ENCODE data around the gene ACTA1.
"Not testable (repeated sequence)": the region's sequence is repeated elsewhere in the genome, so short reads cannot be mapped to it uniquely, and the experiment has no call there.

Gene ACTA1

GRCh38 chr1:229403573-229403972 is 30.3 kb downstream of the ACTA1 start:
- Histone ChIP-seq H3K9me3 (ENCODE audit: control insufficient read depth, insufficient read depth, low read length) (no peaks in the 10 kb centered on the region), H3K9ac (ENCODE audit: low read depth, low read length) (no peak overlapping the region), H3K4me3 (ENCODE audit: low read depth, low read length) (no peak overlapping the region), H3K27me3 (ENCODE audit: control insufficient read depth, insufficient read depth, low read length) (peaks cover 31% of the 10 kb centered on the region), H3K36me3 (ENCODE audit: control insufficient read depth, insufficient read depth, low read length) (no peaks in the 10 kb centered on the region), H3K4me1 (ENCODE audit: control insufficient read depth, insufficient read depth, low read length) (no peaks in the 10 kb centered on the region)

GRCh38 chr1:229402993-229403392 is 30.9 kb downstream of the ACTA1 start:
- H3K9ac ChIP-seq (ENCODE audit: low read depth, low read length), result no peak overlapping the region
- no peak overlapping the region for H3K4me3 ChIP-seq (ENCODE audit: low read depth, low read length)
- H3K9me3 ChIP-seq (ENCODE audit: control insufficient read depth, insufficient read depth, low read length), result no peaks in the 10 kb centered on the region
- H3K4me1 ChIP-seq (ENCODE audit: control insufficient read depth, insufficient read depth, low read length), result no peaks in the 10 kb centered on the region
- peaks cover 30% of the 10 kb centered on the region for H3K27me3 ChIP-seq (ENCODE audit: control insufficient read depth, insufficient read depth, low read length)
- no peaks in the 10 kb centered on the region for H3K36me3 ChIP-seq (ENCODE audit: control insufficient read depth, insufficient read depth, low read length)

GRCh38 chr1:229402329-229402728 is 31.6 kb downstream of the ACTA1 start:
- not testable (repeated sequence) for H3K9ac ChIP-seq (ENCODE audit: low read depth, low read length); H3K4me1 ChIP-seq (ENCODE audit: control insufficient read depth, insufficient read depth, low read length); H3K4me3 ChIP-seq (ENCODE audit: low read depth, low read length); H3K36me3 ChIP-seq (ENCODE audit: control insufficient read depth, insufficient read depth, low read length); H3K9me3 ChIP-seq (ENCODE audit: control insufficient read depth, insufficient read depth, low read length)
- peaks cover 25% of the 10 kb centered on the region for H3K27me3 ChIP-seq (ENCODE audit: control insufficient read depth, insufficient read depth, low read length)

- H3K9ac ChIP-seq (ENCODE audit: low read depth, low read length), result no peak overlapping the region
- H3K4me1 ChIP-seq (ENCODE audit: control insufficient read depth, insufficient read depth, low read length), result no peaks in the 10 kb centered on the region
- no peak overlapping the region for H3K4me3 ChIP-seq (ENCODE audit: low read depth, low read length)
- no peaks in the 10 kb centered on the region for H3K9me3 ChIP-seq (ENCODE audit: control insufficient read depth, insufficient read depth, low read length)
- no peaks in the 10 kb centered on the region for H3K36me3 ChIP-seq (ENCODE audit: control insufficient read depth, insufficient read depth, low read length)
- peaks cover 12% of the 10 kb centered on the region for H3K27me3 ChIP-seq (ENCODE audit: control insufficient read depth, insufficient read depth, low read length)
Observed at GRCh38 chr1:229397762-229398161, 36.1 kb downstream of the ACTA1 start.

GRCh38 chr1:229396585-229397206 is 37.2 kb downstream of the ACTA1 start:
- no peaks in the 10 kb centered on the region for H3K36me3 ChIP-seq (ENCODE audit: control insufficient read depth, insufficient read depth, low read length)
- H3K4me3 ChIP-seq (ENCODE audit: low read depth, low read length), result no peak overlapping the region
- H3K27me3 ChIP-seq (ENCODE audit: control insufficient read depth, insufficient read depth, low read length), result peaks cover 12% of the 10 kb centered on the region
- no peaks in the 10 kb centered on the region for H3K4me1 ChIP-seq (ENCODE audit: control insufficient read depth, insufficient read depth, low read length)
- no peaks in the 10 kb centered on the region for H3K9me3 ChIP-seq (ENCODE audit: control insufficient read depth, insufficient read depth, low read length)
- no peak overlapping the region for H3K9ac ChIP-seq (ENCODE audit: low read depth, low read length)

GRCh38 chr1:229394517-229394916 is 39.4 kb downstream of the ACTA1 start:
- H3K27me3 ChIP-seq (ENCODE audit: control insufficient read depth, insufficient read depth, low read length), result peaks cover 10% of the 10 kb centered on the region
- H3K9me3 ChIP-seq (ENCODE audit: control insufficient read depth, insufficient read depth, low read length); H3K4me1 ChIP-seq (ENCODE audit: control insufficient read depth, insufficient read depth, low read length); H3K9ac ChIP-seq (ENCODE audit: low read depth, low read length); H3K4me3 ChIP-seq (ENCODE audit: low read depth, low read length); H3K36me3 ChIP-seq (ENCODE audit: control insufficient read depth, insufficient read depth, low read length): not testable (repeated sequence)

GRCh38 chr1:229392936-229393335 is 41.0 kb downstream of the ACTA1 start:
- no peaks in the 10 kb centered on the region for H3K36me3 ChIP-seq (ENCODE audit: control insufficient read depth, insufficient read depth, low read length)

GRCh38 chr1:229390130-229390529 is 43.8 kb downstream of the ACTA1 start:
- Histone ChIP-seq H3K9ac (ENCODE audit: low read depth, low read length) (no peak overlapping the region), H3K4me3 (ENCODE audit: low read depth, low read length) (no peak overlapping the region), H3K27me3 (ENCODE audit: control insufficient read depth, insufficient read depth, low read length) (no peaks in the 10 kb centered on the region), H3K36me3 (ENCODE audit: control insufficient read depth, insufficient read depth, low read length) (no peaks in the 10 kb centered on the region), H3K9me3 (ENCODE audit: control insufficient read depth, insufficient read depth, low read length) (no peaks in the 10 kb centered on the region), H3K4me1 (ENCODE audit: control insufficient read depth, insufficient read depth, low read length) (no peaks in the 10 kb centered on the region)

More at GRCh38 chr1:229392936-229393335, 41.0 kb downstream of the ACTA1 start:
- Histone ChIP-seq H3K4me1 (ENCODE audit: control insufficient read depth, insufficient read depth, low read length) (no peaks in the 10 kb centered on the region), H3K27me3 (ENCODE audit: control insufficient read depth, insufficient read depth, low read length) (peaks cover 4% of the 10 kb centered on the region), H3K9me3 (ENCODE audit: control insufficient read depth, insufficient read depth, low read length) (no peaks in the 10 kb centered on the region), H3K9ac (ENCODE audit: low read depth, low read length) (no peak overlapping the region), H3K4me3 (ENCODE audit: low read depth, low read length) (no peak overlapping the region)

- H3K4me3 ChIP-seq (ENCODE audit: low read depth, low read length), result no peak overlapping the region
- no peaks in the 10 kb centered on the region for H3K27me3 ChIP-seq (ENCODE audit: control insufficient read depth, insufficient read depth, low read length)
- no peaks in the 10 kb centered on the region for H3K4me1 ChIP-seq (ENCODE audit: control insufficient read depth, insufficient read depth, low read length)
- H3K9ac ChIP-seq (ENCODE audit: low read depth, low read length), result no peak overlapping the region
- no peaks in the 10 kb centered on the region for H3K36me3 ChIP-seq (ENCODE audit: control insufficient read depth, insufficient read depth, low read length)
- H3K9me3 ChIP-seq (ENCODE audit: control insufficient read depth, insufficient read depth, low read length), result no peaks in the 10 kb centered on the region
Observed at GRCh38 chr1:229388897-229389580, 44.9 kb downstream of the ACTA1 start.

- Histone ChIP-seq H3K4me1 (ENCODE audit: control insufficient read depth, insufficient read depth, low read length) (peaks cover 3% of the 10 kb centered on the region), H3K36me3 (ENCODE audit: control insufficient read depth, insufficient read depth, low read length) (no peaks in the 10 kb centered on the region), H3K27me3 (ENCODE audit: control insufficient read depth, insufficient read depth, low read length) (no peaks in the 10 kb centered on the region), H3K9ac (ENCODE audit: low read depth, low read length) (no peak overlapping the region), H3K4me3 (ENCODE audit: low read depth, low read length) (no peak overlapping the region), H3K9me3 (ENCODE audit: control insufficient read depth, insufficient read depth, low read length) (no peaks in the 10 kb centered on the region)
Observed at GRCh38 chr1:229385853-229386456, 47.9 kb downstream of the ACTA1 start.

- H3K9me3 ChIP-seq (ENCODE audit: control insufficient read depth, insufficient read depth, low read length), result no peaks in the 10 kb centered on the region
- no peaks in the 10 kb centered on the region for H3K36me3 ChIP-seq (ENCODE audit: control insufficient read depth, insufficient read depth, low read length)
- H3K4me1 ChIP-seq (ENCODE audit: control insufficient read depth, insufficient read depth, low read length), result peaks cover 7% of the 10 kb centered on the region
- no peak overlapping the region for H3K4me3 ChIP-seq (ENCODE audit: low read depth, low read length)
- H3K9ac ChIP-seq (ENCODE audit: low read depth, low read length), result no peak overlapping the region
- no peaks in the 10 kb centered on the region for H3K27me3 ChIP-seq (ENCODE audit: control insufficient read depth, insufficient read depth, low read length)
Observed at GRCh38 chr1:229384822-229385221, 49.1 kb downstream of the ACTA1 start.

GRCh38 chr1:229383961-229384360 is 49.9 kb downstream of the ACTA1 start:
- Histone ChIP-seq H3K9me3 (ENCODE audit: control insufficient read depth, insufficient read depth, low read length) (no peaks in the 10 kb centered on the region), H3K4me1 (ENCODE audit: control insufficient read depth, insufficient read depth, low read length) (peaks cover 13% of the 10 kb centered on the region), H3K9ac (ENCODE audit: low read depth, low read length) (no peak overlapping the region), H3K4me3 (ENCODE audit: low read depth, low read length) (no peak overlapping the region), H3K36me3 (ENCODE audit: control insufficient read depth, insufficient read depth, low read length) (no peaks in the 10 kb centered on the region), H3K27me3 (ENCODE audit: control insufficient read depth, insufficient read depth, low read length) (no peaks in the 10 kb centered on the region)
